Adipose tissue (tissue), 3 donors: Measurements from ENCODE around the gene CENPT. TPM values are rescaled to one million over a fixed set of nuclear protein-coding genes. Genes with fewer than 3 reads are reported as not detected.
"Not testable (repeated sequence)": the region's sequence is repeated elsewhere in the genome, so short reads cannot be mapped to it uniquely, and the experiment has no call there.

Experiments used
- H3K27ac ChIP-seq: one replicate; pipeline ENCODE4 v1.5.1; 2013; ENCODE audit warnings: low read depth, low read length
- WGBS, 3 donors: extraction: QIAGEN DNeasy Blood & Tissue Kit; methylation state at CpG; one replicate each; pipeline ENCODE4 v1.1.7; 2013; 5-methylcytosine and 5-hydroxymethylcytosine counted together
- polyA plus RNA-seq, 3 donors: library from polyadenylated mRNA; stranded (reverse); fragments of 200-250 nt; gene quantifications; one replicate each; pipeline ENCODE4 v1.2.3, GENCODE V29; 2013
- donor health status: healthy with polysubstance abuse.
- donor health status: Bipolar disorder and iron deficiency.
- donor health status: healthy.

Gene CENPT
- polyA plus RNA-seq, 3 donors = 41.0 to 47.5 (median 44.4) TPM

DNA sequence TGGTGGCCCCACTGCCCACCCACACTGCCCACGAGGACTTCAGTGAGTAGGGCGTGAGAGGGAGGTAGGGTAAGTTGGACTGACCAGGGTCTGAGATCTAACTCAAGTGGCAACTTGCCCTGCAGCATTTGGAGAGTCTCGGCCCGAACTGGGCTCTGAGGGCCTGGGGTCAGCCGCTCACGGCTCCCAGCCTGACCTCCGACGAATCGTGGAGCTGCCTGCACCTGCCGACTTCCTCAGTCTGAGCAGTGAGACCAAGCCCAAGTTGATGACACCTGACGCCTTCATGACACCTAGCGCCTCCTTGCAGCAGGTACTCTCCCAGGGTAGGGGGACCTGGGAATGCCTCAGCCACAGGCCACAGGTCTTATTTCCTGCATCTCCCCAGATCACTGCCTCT is 32.0 kb upstream of the CENPT start:
- 91 to 96% (median 92%) methylated on average over 12 of the region's 12 CpGs for WGBS, 3 donors
- no peak overlapping the region for H3K27ac ChIP-seq

DNA sequence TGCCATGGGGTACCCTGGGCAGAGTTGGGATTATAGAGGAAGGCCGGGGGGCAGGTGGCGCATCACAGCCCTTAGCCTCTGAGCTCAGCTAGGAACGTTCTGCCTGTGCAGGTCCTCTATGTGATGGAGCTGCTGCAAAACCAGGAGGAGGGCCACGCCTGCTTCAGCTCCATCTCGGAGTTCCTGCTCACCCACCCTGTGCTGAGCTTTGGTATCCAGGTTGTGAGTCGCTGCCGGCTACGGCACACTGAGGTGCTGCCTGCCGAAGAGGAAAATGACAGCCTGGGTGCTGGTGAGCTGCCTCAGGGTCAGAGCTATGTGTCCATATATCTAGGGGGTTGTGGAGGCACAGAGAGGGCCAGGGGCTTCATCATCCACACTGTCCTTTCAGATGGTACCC is 31.4 kb upstream of the CENPT start:
- 93 to 97% (median 94%) methylated on average over 9 of the region's 9 CpGs for WGBS, 3 donors
- no peak overlapping the region for H3K27ac ChIP-seq

DNA sequence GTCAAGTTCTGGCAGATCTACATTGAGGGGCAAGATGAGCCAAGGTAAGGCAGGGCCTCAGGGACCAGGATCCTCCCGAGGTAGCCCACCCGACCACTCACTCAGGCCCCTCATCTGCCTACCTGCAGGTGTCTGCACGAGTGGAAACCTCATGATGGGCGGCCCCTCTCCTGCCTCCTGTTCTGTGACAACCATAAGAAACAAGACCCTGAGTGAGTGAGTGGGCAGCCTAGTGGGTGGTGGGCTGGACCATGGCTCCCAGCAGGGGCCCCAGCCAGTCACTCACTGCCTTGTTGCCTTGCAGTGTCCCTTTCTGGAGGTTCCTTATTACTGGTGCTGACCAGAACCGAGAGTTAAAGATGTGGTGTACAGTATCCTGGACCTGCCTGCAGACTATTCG is 30.7 kb upstream of the CENPT start:
- no peak overlapping the region for H3K27ac ChIP-seq
- WGBS, 3 donors = 84 to 90% (median 89%) methylated on average over 6 of the region's 6 CpGs

DNA sequence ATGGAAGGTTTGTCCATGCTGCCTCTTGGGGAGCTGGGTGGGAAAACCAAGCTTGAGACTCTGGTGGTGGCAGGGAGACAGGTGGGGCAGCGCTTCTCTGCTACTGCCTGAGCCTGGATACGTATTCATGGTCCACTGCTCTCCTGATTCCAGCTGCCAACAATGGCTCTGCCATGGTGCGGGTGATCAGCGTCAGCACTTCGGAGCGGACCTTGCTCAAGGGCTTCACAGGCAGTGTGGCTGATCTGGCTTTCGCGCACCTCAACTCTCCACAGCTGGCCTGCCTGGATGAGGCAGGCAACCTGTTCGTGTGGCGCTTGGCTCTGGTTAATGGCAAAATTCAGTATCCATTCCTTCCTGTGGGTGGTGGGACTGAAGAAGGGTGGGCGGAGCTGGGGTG is 29.6 kb upstream of the CENPT start:
- 95 to 97% (median 96%) methylated on average over 11 of the region's 11 CpGs for WGBS, 3 donors

DNA sequence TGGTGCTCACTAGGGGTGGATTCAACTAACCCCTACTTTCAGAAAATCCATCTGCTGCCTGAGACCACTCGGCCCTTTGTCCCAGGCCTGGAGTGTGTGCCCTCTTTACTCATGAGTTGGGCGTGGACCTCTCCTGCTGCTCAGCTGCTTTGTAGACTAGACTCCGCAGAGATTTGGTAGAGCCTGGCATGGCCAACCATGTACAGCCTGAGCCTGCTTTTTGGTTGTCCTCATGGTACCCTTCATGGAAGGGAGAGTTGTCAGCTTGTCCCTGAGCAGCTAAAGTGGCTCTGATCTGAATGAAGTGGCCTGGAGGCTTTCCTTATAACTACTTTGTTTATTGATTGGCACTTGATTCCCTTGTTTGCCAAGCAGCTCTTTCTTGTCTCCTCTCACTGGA is 26.9 kb upstream of the CENPT start:
- H3K27ac ChIP-seq = no peak overlapping the region
- 52 to 84% (median 83%) methylated on average over 3 of the region's 3 CpGs for WGBS, 3 donors

More for the DNA sequence above, 29.6 kb upstream of the CENPT start:
- H3K27ac ChIP-seq = no peak overlapping the region

DNA sequence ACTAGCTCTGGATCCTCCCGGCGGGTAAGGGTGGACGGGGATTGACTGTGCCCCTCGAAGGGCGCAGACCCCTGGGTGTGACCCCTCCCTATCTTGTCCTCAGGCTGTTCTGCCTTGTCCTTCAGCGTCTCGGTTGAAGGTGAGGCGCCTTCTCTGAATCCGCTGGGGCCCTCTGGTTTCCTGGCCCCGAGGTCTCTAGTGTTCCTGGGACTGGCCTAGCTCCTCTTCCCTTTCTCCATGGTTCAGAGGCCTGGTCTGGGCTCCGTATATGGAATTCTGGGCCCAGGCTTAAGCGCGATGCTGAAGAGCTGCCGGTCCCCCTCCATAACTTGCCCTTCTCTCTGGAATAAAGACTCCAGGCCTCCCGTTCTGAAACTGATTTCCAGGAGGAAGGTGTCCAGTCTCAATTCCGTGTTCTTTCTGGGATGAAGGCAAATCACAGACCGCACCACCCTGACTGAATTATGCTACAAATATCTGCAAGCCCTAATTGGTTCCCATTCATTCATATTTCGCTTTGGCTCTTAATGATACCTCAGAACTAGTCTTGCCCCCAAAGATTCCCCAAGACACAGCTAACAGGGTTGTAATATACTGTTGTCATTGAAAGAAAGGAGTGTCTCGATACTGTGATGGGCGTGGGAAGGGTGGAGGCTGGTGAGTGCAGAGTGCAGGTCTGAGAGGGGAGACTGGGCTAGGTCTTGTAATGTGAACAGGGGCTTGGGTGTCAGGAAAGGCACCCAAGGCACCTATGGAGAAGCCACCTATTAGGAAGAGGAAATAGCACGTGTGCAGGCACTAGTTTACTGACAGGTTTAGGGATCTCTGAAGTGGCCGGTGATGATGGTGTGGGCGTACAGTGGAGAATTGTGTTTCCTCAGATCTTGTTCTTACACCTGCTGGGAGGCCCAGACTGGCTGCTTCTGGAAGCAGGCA is 26.2 kb upstream of the CENPT start:
- H3K27ac ChIP-seq = no peak overlapping the region
- 8 to 13% (median 13%) methylated on average over 23 of the region's 23 CpGs for WGBS, 3 donors

DNA sequence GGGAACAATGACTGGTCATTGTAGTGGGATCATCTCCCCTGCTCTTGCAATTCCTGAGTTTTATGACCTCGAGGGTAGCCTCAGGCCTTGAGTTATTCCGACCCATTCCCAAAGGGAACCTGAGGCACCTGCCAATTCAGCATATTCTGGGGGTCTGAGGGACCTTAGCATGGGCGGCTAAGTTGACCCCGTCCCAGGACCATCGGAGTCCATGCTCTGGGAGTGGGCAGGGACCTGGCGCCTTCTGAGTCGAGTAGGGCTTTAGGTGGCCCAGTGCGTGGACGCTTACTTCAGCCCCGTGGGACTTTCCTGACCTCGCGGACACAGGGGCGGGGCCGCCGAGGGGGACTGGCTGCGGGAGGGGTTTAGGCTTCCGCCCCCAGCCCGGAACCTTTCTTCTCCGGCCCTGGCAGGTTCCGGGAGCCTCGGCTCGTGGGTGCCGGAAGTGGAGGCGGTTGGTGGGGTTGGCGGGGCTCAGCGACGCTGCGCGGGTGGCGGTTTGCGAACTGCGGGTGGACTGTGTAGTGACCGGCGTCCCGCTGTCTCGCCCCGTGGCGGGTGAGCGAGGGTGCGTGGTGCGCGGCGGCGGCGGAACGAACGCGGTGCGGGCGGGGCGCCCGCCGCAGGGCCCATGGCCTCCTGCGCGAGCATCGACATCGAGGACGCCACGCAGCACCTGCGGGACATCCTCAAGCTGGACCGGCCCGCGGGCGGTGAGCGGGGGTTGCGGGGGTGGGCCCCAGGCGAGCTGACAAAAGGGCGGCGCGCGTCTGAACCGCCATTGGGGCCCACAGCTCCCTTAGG is 25.3 kb upstream of the CENPT start, which contains the start of gene EDC4:
Gene EDC4, plus strand, starts transcription at position 422 of the 804 bp plus-strand sequence. Its CDS starts 210 bp downstream, at position 632.
- H3K27ac ChIP-seq = peak within 1 kb of the TSS; percentile 11
- 1% methylated on average over 61 to 72 of the region's 72 CpGs for WGBS, 3 donors

DNA sequence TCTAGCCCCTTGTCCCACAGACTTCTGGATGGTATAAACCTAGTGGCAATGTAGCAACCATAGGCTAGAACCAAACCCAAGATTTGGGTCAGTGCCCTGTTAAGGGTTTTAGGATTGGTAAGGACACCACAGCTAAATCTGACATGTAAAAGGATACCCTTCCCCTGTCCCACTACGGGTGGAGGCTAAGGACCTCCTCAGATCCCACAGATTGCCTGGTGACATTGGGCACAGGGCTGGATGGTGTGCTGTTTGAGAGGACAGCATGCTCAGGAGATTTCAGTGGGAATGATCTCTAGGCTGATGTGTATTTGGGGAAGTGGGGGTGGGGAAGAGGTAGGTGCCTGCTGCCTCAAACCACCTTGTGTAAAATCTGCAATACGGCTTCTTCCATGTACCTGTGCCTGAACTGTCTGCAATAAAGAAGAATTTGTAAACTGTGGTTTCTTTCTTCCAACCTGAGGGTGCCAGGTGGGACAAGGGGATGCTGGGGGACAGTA is 24.7 kb upstream of the CENPT start:
- WGBS, 3 donors = 42 to 62% (median 61%) methylated on average over 2 of the region's 2 CpGs

DNA sequence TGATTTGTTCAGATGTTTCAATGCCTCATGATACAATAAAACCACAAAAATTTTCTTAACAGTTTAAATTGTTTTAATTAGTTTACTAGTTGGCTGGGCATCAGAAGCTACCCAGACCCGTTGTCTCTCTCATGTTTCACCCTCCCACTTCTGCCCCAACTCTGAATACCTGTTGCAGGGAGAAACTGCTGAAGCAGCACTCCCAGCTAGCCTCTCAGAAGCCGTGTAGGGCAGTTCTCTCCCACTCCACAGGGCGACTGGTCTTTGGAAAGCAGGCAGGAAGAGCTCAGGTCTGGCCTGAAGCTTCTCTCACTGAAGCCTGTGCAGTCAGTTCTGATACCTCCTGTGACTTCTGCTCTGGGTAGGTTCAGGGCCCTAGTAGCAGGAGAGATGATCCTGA is 23.8 kb upstream of the CENPT start:
- no peak overlapping the region for H3K27ac ChIP-seq
- WGBS, 3 donors = 70 to 79% (median 75%) methylated on average over 3 of the region's 3 CpGs

More for the DNA sequence above, 24.7 kb upstream of the CENPT start:
- H3K27ac ChIP-seq = peak overlapping the region; percentile 11

DNA sequence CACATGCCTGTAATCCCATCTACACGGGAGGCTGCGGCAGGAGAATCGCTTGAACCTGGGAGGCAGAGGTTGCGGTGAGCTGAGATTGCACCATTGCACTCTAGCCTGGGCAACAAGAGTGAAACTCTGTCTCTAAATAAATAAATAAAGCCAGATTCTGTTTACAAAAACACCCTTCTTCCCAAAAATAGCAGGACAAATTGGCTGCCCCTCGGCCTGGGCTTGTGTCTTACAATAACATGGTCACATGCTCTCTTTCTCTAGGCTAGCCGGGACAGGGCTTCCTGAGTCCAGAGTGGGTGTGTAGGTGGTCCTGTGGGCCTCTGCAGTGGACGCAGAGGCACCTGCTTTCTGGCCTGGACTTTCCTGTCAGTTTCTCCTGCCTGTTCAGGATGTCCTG is 22.2 kb upstream of the CENPT start:
- WGBS, 3 donors = 86 to 89% (median 88%) methylated on average over 7 of the region's 7 CpGs
- H3K27ac ChIP-seq = no peak overlapping the region

DNA sequence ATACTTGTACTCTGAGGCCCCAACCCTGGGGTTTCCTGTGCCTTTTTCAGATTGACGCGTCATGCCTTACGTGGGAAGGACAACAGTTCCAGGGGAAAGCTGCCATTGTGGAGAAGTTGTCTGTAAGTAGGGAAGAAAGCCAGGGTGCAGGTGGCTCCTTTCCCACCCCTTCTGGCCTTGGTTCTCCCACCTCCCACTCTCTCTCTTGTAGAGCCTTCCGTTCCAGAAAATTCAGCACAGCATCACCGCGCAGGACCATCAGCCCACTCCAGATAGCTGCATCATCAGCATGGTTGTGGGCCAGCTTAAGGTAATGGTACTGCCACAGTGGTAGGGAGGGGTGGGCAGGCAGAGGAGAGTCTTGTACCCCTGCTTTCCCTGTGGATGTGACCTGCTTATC is 20.8 kb upstream of the CENPT start:
- WGBS, 3 donors = 42 to 95% (median 93%) methylated on average over 6 of the region's 6 CpGs
- no peak overlapping the region for H3K27ac ChIP-seq

DNA sequence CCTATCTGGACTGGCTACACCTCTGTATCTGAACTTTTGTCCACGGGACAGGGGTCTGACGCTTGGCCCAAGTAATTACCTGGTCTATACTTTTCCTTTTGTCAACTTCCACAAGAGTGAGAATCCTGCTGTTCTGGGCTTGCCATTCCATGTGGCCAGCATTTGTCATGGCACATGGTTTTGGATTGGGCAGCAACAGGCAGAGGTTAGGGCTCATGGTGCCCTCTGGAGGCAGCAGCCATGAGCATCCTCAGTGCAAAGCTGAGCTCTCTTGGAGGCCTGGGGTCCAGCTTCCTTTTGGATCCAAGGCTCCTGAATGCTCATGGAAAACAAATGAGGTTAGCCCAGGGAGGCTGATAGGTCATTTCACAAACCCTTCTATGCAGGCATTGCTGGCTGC is 17.8 kb upstream of the CENPT start:
- WGBS, 3 donors = 83 to 100% (median 89%) methylated on average over 2 of the region's 2 CpGs
- H3K27ac ChIP-seq = no peak overlapping the region

DNA sequence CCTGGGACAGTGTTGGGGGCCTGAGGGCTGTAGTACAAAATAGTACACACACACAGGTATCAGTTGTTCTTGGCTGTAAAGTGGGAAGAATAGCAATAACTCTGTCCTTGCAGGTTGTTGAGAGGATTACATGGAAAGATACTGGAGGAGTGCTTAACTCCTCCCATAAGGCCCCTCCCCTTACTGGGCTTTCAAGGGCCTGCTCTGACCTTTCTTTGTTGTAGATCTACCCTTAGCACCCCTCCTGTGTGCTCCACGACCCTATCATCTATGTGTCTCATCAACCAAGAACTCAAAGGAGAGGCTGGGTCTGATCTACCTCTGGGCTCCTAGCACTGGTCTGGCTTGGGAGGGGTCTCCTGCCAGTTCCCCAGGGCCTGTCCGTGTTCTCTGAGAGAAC is 17.1 kb upstream of the CENPT start:
- WGBS, 3 donors = 77 to 93% (median 92%) methylated on average over 2 of the region's 2 CpGs
- H3K27ac ChIP-seq = no peak overlapping the region

DNA sequence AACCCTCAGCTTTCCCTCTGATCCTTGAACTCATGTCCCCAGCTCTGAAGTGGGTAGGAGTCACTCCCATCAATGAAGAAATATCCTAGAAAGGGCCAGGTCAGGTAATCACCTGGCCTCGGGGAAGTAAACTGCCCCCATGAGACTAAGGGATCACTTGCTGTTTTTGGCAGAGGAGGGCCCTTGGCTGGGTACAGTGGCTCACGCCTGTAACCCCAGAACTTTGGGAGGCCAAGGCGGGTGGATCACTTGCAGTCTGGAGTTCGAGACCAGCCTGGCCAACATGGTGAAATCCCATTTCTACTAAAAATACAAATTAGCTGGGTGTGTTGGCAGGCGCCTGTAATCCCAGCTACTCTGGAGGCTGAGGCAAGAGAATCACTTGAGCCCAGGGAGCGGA is 16.6 kb upstream of the CENPT start:
- 91 to 95% (median 93%) methylated on average over 6 of the region's 6 CpGs for WGBS, 3 donors

DNA sequence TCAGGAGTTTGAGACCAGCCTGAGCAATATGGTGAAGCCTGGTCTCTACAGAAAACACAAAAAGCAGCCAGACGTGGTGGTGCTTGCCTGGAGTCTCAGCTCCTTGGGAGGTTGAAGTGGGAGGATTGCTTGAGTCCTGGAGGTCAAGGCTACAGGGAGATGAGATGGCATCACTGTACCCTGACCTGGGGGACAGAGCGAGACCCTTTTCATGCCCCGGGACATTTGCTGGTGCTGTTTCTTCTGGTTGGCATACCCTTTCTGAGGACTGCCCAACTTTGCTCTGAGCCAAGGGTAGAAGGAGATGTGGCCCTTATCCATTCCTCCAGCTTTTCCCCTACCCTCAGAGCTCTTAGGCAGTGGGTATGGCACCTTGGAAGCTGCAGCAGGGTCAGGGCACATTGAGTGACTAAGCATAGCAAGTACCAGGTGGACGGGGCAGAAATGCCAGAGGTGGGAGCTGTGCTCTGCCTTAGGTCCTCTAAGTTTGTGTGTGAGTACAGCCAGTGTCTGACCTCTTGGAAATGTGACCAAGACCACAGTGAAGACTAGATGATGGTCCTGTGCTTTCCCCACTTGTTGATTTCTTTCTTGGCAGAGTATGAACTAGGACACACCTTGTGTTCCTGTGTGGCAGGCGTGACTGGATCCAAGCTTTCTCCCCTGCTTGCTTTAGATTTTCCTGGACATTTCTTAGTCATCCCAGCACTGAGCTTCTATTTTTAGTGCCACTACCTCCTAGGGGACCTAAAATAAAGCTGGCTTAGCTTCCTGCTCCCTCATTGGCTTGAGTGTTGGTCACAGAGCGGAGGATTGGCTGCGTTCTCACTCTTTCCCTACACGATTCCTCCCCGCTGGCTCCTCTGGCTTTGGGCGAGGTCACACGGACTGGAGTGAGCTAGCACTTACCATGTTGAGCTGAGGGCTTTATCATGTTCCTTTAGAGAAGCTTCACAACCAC is 15.4 kb upstream of the CENPT start:
- 59 to 82% (median 61%) methylated on average over 11 of the region's 11 CpGs for WGBS, 3 donors
- no peak overlapping the region for H3K27ac ChIP-seq

More for the DNA sequence above, 16.6 kb upstream of the CENPT start:
- H3K27ac ChIP-seq = not testable (repeated sequence)

DNA sequence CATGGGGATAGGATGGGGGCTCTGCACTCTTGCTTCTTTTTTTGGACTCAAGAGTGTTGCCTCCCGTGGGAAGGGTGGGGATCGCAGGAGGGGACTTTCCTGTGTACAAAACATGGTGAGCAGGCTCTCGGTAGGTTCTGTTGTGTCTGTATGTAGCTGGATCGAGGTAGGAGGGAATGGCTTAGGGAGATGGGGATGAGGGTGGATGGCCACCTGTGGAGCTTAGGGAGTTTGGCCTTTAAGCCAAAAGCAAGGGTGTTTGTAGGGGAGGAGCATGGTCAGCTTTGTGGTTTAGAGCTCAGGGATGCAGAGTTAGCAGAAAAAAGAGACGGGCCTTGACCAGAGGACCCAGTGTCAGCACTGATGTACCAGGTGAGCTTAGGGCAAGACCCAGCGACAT is 14.4 kb upstream of the CENPT start:
- WGBS, 3 donors = 81 to 89% (median 81%) methylated on average over 6 of the region's 6 CpGs
- H3K27ac ChIP-seq = no peak overlapping the region

DNA sequence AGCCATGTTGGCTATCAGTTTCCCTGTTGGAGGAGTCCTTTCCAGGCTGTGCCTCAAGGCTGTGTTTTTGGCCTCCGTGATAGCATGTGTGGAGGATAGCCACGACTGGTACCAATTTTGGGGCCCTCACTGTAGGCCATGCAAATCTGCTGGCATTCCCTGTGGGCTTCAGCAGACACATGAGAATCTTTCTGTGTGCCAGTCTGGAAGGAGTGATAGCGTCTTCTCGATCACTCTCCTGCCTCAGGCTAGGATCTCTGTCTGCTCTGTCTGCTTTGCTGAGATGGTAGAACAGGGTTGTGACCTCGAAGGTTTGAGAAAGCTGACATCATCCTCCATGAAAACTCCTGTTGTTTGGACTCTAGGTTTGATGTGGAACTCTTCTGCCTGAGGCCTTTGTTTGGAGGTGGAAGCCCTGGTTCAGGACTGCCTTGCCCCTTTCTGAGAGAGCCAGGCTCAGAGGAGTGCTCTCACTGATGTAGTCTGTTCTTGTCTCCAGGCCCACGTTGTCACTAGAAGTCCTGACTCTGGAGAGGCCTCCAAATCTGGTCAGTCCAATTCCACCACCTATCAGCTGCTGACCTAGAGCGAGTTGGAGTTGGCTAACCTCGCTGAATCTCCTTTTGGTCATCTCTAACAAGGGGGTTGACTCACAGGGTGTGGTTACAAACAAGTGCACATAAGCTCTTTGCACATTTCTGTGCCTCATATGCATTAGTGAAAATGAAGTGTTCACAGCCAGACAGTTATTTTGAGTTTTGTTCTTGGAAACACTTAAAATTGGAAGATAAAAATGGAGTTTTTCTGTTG is 13.3 kb upstream of the CENPT start:
- H3K27ac ChIP-seq = peak overlapping the region; percentile 23

More for the DNA sequence above, 13.3 kb upstream of the CENPT start:
- WGBS, 3 donors = 82 to 85% (median 83%) methylated on average over 8 of the region's 8 CpGs
